COR-L47 (cell line): Measurements from ENCODE around the gene SLC44A1.

Source experiments
- DNase-seq: peaks from one replicate; lab custom pipeline; 2025; lab: John Stamatoyannopoulos, UW

SLC44A1 gene

GRCh38 chr9:105273731-105274130, 29.3 kb downstream of the SLC44A1 start:
- DNase-seq, result no peak

- no peak for DNase-seq
Measured at GRCh38 chr9:105275111-105275510, 30.7 kb downstream of the SLC44A1 start.

- no peak for DNase-seq
Measured at GRCh38 chr9:105275938-105276337, 31.5 kb downstream of the SLC44A1 start.

GRCh38 chr9:105278751-105279150, 34.3 kb downstream of the SLC44A1 start:
- DNase-seq, result no peak

GRCh38 chr9:105280691-105281090, 36.2 kb downstream of the SLC44A1 start:
- DNase-seq, result no peak

- no peak for DNase-seq
Measured at GRCh38 chr9:105281272-105281671, 36.8 kb downstream of the SLC44A1 start.

GRCh38 chr9:105281926-105282325, 37.5 kb downstream of the SLC44A1 start:
- no peak for DNase-seq

GRCh38 chr9:105282870-105283621, 38.6 kb downstream of the SLC44A1 start:
- no peak for DNase-seq

GRCh38 chr9:105283795-105284194, 39.3 kb downstream of the SLC44A1 start:
- DNase-seq, result no peak

GRCh38 chr9:105284463-105284862, 40.0 kb downstream of the SLC44A1 start:
- no peak for DNase-seq

GRCh38 chr9:105286098-105286497, 41.6 kb downstream of the SLC44A1 start:
- no peak for DNase-seq

- no peak for DNase-seq
Measured at GRCh38 chr9:105289305-105289704, 44.9 kb downstream of the SLC44A1 start.

- peak; percentile 16 for DNase-seq
Measured at GRCh38 chr9:105290418-105290817, 46.0 kb downstream of the SLC44A1 start.

- DNase-seq, result no peak
Measured at GRCh38 chr9:105290954-105291353, 46.5 kb downstream of the SLC44A1 start.

- DNase-seq, result no peak
Measured at GRCh38 chr9:105291422-105291859, 47.0 kb downstream of the SLC44A1 start.

- DNase-seq, result no peak
Measured at GRCh38 chr9:105291938-105292337, 47.5 kb downstream of the SLC44A1 start.

GRCh38 chr9:105293408-105293807, 49.0 kb downstream of the SLC44A1 start:
- no peak for DNase-seq

- DNase-seq, result no peak
Measured at GRCh38 chr9:105295201-105295550, 50.7 kb downstream of the SLC44A1 start.

- no peak for DNase-seq
Measured at GRCh38 chr9:105295986-105296385, 51.5 kb downstream of the SLC44A1 start.

- no peak for DNase-seq
Measured at GRCh38 chr9:105296445-105296844, 52.0 kb downstream of the SLC44A1 start.

GRCh38 chr9:105296877-105297287, 52.4 kb downstream of the SLC44A1 start:
- no peak for DNase-seq

GRCh38 chr9:105297442-105298075, 53.1 kb downstream of the SLC44A1 start:
- DNase-seq, result no peak

- DNase-seq, result no peak
Measured at GRCh38 chr9:105299190-105299854, 54.9 kb downstream of the SLC44A1 start.
